ENCODE measurements around the gene CD300C.

CD300C gene

GRCh38 chr17:74545843-74546230 lies at the start of gene CD300C:
TSS of gene CD300C (minus strand) at chr17:74546115. CDS start at chr17:74545782, 333 bp downstream.
- no peak for DNase-seq (ENCODE audit: extremely low spot score)
- CTCF ChIA-PET = interaction anchor here (0.8 to 1.2 kb wide), 4 partner anchors 13 to 167 kb away, joined by 3 to 4 read pairs (median 4); no protein-coding TSS in a partner anchor

GRCh38 chr17:74595037-74595750 lies 49.3 kb upstream of the CD300C start:
- no peak for TF ChIP-seq CTCF (IDR thresholded peaks at IDR 0.05; ENCODE audit: control extremely low read depth, extremely low read depth, low read depth, missing control alignments)
- ChIA-PET CTCF (interaction anchor here (1.2 kb wide), 1 partner anchor 29 kb away, joined by 3 read pairs; no protein-coding TSS in a partner anchor), POLR2A (interaction anchor here (0.5 kb wide), 1 partner anchor 40 kb away, joined by 6 read pairs; no protein-coding TSS in a partner anchor)
- DNase-seq (ENCODE audit: extremely low spot score) = no peak

More at GRCh38 chr17:74545843-74546230, at the start of gene CD300C:
- POLR2A ChIA-PET = interaction anchor here (0.7 kb wide), 1 partner anchor 16 kb away, joined by 3 read pairs; no protein-coding TSS in a partner anchor
- TF ChIP-seq CTCF (IDR thresholded peaks at IDR 0.05; ENCODE audit: control extremely low read depth, extremely low read depth, low read depth, missing control alignments) = no peak

GRCh38 chr17:74592087-74592990 lies 46.4 kb upstream of the CD300C start, which contains the start of gene CD300LD:
TSS of gene CD300LD (minus strand) at chr17:74592283. CDS start at chr17:74592202, 81 bp downstream.
- no peak for TF ChIP-seq CTCF (IDR thresholded peaks at IDR 0.05; ENCODE audit: control extremely low read depth, extremely low read depth, low read depth, missing control alignments)
- ChIA-PET CTCF (interaction anchor here (0.9 to 2.1 kb wide), 7 partner anchors 10 to 257 kb away, joined by 3 to 8 read pairs (median 3); no protein-coding TSS in a partner anchor), POLR2A (no interaction called here)
- DNase-seq (ENCODE audit: extremely low spot score) = no peak

- POLR2A ChIA-PET = no interaction called here
- no peak for TF ChIP-seq CTCF (IDR thresholded peaks at IDR 0.05; ENCODE audit: control extremely low read depth, extremely low read depth, low read depth, missing control alignments)
- CTCF ChIA-PET = interaction anchor here (1.0 to 2.1 kb wide), 6 partner anchors 10 to 256 kb away, joined by 3 to 8 read pairs (median 3); no protein-coding TSS in a partner anchor
- DNase-seq (ENCODE audit: extremely low spot score) = no peak
Measured at GRCh38 chr17:74591503-74591902, 45.6 kb upstream of the CD300C start.

GRCh38 chr17:74585711-74586110 lies 39.8 kb upstream of the CD300C start:
- no peak for DNase-seq (ENCODE audit: extremely low spot score)
- CTCF ChIA-PET = no interaction called here
- no peak for TF ChIP-seq CTCF (IDR thresholded peaks at IDR 0.05; ENCODE audit: control extremely low read depth, extremely low read depth, low read depth, missing control alignments)
- POLR2A ChIA-PET = no interaction called here

Measured in GM10248 (cell line).